ENCODE results near the gene SLC8A3. TPM values are rescaled to one million over a fixed set of nuclear protein-coding genes. Genes with fewer than 3 reads are reported as not detected.

SLC8A3 gene
- total and polyA plus RNA-seq, 8 donors, result 0.44 to 24.9 (median 6.6) TPM

GRCh38 chr14:70097576-70098249 is 91.0 kb downstream of the SLC8A3 start:
- no peak overlapping the region for H3K27ac ChIP-seq
- peak; percentile 98 for ATAC-seq
- H3K9me3 ChIP-seq, result no peaks in the 10 kb centered on the region
- H3K4me3 ChIP-seq, result no peak overlapping the region
- H3K36me3 ChIP-seq, result no peaks in the 10 kb centered on the region
- H3K27me3 ChIP-seq, result peaks cover 42 to 91% of the 10 kb centered on the region in 2 donors
- TF ChIP-seq CTCF (IDR thresholded peaks at IDR 0.05), result no peak
- DNase-seq, result peak in 1 of 4 donors; percentile 22
- peaks cover 3 to 10% of the 10 kb centered on the region in 2 donors for H3K4me1 ChIP-seq
- intact Hi-C loops (cut with DNase I), result no loop called here

- DNase-seq (peak in 1 of 4 donors; percentile 21), ATAC-seq (no peak)
- intact Hi-C loops (cut with DNase I), result no loop called here
- Histone ChIP-seq H3K27ac (no peak overlapping the region), H3K4me3 (no peak overlapping the region), H3K27me3 (peaks cover 44 to 90% of the 10 kb centered on the region in 2 donors), H3K9me3 (no peaks in the 10 kb centered on the region), H3K36me3 (no peaks in the 10 kb centered on the region), H3K4me1 (peaks cover 3 to 10% of the 10 kb centered on the region in 2 donors)
- no peak for TF ChIP-seq CTCF (IDR thresholded peaks at IDR 0.05)
Observed at GRCh38 chr14:70096866-70097265, 91.9 kb downstream of the SLC8A3 start.

GRCh38 chr14:70094631-70095030 is 94.1 kb downstream of the SLC8A3 start:
- no peak for TF ChIP-seq CTCF (IDR thresholded peaks at IDR 0.05)
- no peak overlapping the region for H3K27ac ChIP-seq
- H3K27me3 ChIP-seq, result peaks cover 54 to 87% of the 10 kb centered on the region in 2 donors
- DNase-seq (no peak), ATAC-seq (no peak)
- H3K36me3 ChIP-seq, result no peaks in the 10 kb centered on the region
- H3K4me1 ChIP-seq, result peaks cover 3 to 10% of the 10 kb centered on the region in 2 donors
- no peak overlapping the region for H3K4me3 ChIP-seq
- intact Hi-C loops (cut with DNase I), result no loop called here
- H3K9me3 ChIP-seq, result no peaks in the 10 kb centered on the region

GRCh38 chr14:70094106-70094505 is 94.6 kb downstream of the SLC8A3 start:
- intact Hi-C loops (cut with DNase I), result no loop called here
- peaks cover 48 to 87% of the 10 kb centered on the region in 2 donors for H3K27me3 ChIP-seq
- no peak for TF ChIP-seq CTCF (IDR thresholded peaks at IDR 0.05)
- ATAC-seq (no peak), DNase-seq (no peak)
- H3K9me3 ChIP-seq, result no peaks in the 10 kb centered on the region
- H3K4me3 ChIP-seq, result no peak overlapping the region
- H3K27ac ChIP-seq, result no peak overlapping the region
- H3K36me3 ChIP-seq, result no peaks in the 10 kb centered on the region
- H3K4me1 ChIP-seq, result peaks cover 3 to 10% of the 10 kb centered on the region in 2 donors

GRCh38 chr14:70093156-70093555 is 95.6 kb downstream of the SLC8A3 start:
- H3K27me3 ChIP-seq, result peaks cover 40 to 87% of the 10 kb centered on the region in 2 donors
- no peaks in the 10 kb centered on the region for H3K36me3 ChIP-seq
- no peak for TF ChIP-seq CTCF (IDR thresholded peaks at IDR 0.05)
- no peak overlapping the region for H3K27ac ChIP-seq
- peaks cover 0 to 5% of the 10 kb centered on the region in 2 donors for H3K4me1 ChIP-seq
- no peaks in the 10 kb centered on the region for H3K9me3 ChIP-seq
- ATAC-seq (no peak), DNase-seq (no peak)
- intact Hi-C loops (cut with DNase I), result no loop called here
- H3K4me3 ChIP-seq, result no peak overlapping the region
